Stimulated activated effector memory CD8-positive, alpha-beta T cell treated with anti-CD3 and anti-CD28 coated beads, Interleukin-12 subunit alpha, Interleukin-12 subunit beta, amount 100 ng/mL, for 72 hours (primary cell): Measurements from ENCODE around the gene RLF.
A peak's percentile ranks its signal among the peaks of the same experiment; 100 is the strongest.

Experiments used
- ATAC-seq: fragments of 150-1000 bp; cut with Tn5 transposase; 2 replicates; pipeline ENCODE4 v1.10.0; 2021
- DNase-seq, 2 donors: peaks; one replicate each; pipeline ENCODE4 v3.0.0; 2021 to 2022; ENCODE audit warnings: low spot score in 2 of 2
- H3K27ac Mint-ChIP-seq: one replicate; pipeline ENCODE4 v1.8.0; 2022; ENCODE audit warnings: mild to moderate bottlenecking, mixed read lengths
- H3K36me3 Mint-ChIP-seq: one replicate; pipeline ENCODE4 v1.8.0; 2022; ENCODE audit warnings: mild to moderate bottlenecking, mixed read lengths
- H3K4me1 Mint-ChIP-seq: one replicate; pipeline ENCODE4 v1.8.0; 2022; ENCODE audit warnings: mixed read lengths
- H3K4me3 Mint-ChIP-seq: one replicate; pipeline ENCODE4 v1.8.0; 2022; ENCODE audit warnings: mild to moderate bottlenecking, mixed read lengths
- H3K9me3 Mint-ChIP-seq: one replicate; pipeline ENCODE4 v1.8.0; 2022; ENCODE audit warnings: mixed read lengths

The RLF gene

GRCh38 chr1:40270152-40270834 lies 109.1 kb downstream of the RLF start:
- peak overlapping the region; percentile 93 for H3K27ac Mint-ChIP-seq
- peak; percentile 97 for ATAC-seq
- peak in 1 of 2 donors; percentile 54 for DNase-seq
- no peaks in the 10 kb centered on the region for H3K9me3 Mint-ChIP-seq
- H3K36me3 Mint-ChIP-seq = peaks cover 92% of the 10 kb centered on the region
- peaks cover 39% of the 10 kb centered on the region for H3K4me1 Mint-ChIP-seq
- H3K4me3 Mint-ChIP-seq = peak overlapping the region; percentile 64

- Mint-ChIP-seq H3K9me3 (no peaks in the 10 kb centered on the region), H3K4me1 (peaks cover 39% of the 10 kb centered on the region), H3K4me3 (peak overlapping the region; percentile 26), H3K27ac (peak overlapping the region; percentile 93), H3K36me3 (peaks cover 94% of the 10 kb centered on the region)
- ATAC-seq (no peak), DNase-seq (no peak)
These were observed 111.5 kb downstream of the RLF start for GRCh38 chr1:40272653-40273213.

GRCh38 chr1:40273547-40274166 lies 112.5 kb downstream of the RLF start:
- peaks cover 39% of the 10 kb centered on the region for H3K4me1 Mint-ChIP-seq

GRCh38 chr1:40274331-40274730 lies 113.1 kb downstream of the RLF start:
- no peaks in the 10 kb centered on the region for H3K9me3 Mint-ChIP-seq
- H3K4me1 Mint-ChIP-seq = peaks cover 39% of the 10 kb centered on the region
- peaks cover 93% of the 10 kb centered on the region for H3K36me3 Mint-ChIP-seq
- no peak overlapping the region for H3K27ac Mint-ChIP-seq
- H3K4me3 Mint-ChIP-seq = no peak overlapping the region
- no peak for DNase-seq
- no peak for ATAC-seq

More at GRCh38 chr1:40273547-40274166, 112.5 kb downstream of the RLF start:
- no peak overlapping the region for H3K4me3 Mint-ChIP-seq
- peaks cover 94% of the 10 kb centered on the region for H3K36me3 Mint-ChIP-seq
- DNase-seq (no peak), ATAC-seq (no peak)
- H3K27ac Mint-ChIP-seq = no peak overlapping the region
- H3K9me3 Mint-ChIP-seq = no peaks in the 10 kb centered on the region

GRCh38 chr1:40276122-40276521 lies 114.9 kb downstream of the RLF start:
- Mint-ChIP-seq H3K36me3 (peaks cover 93% of the 10 kb centered on the region), H3K9me3 (no peaks in the 10 kb centered on the region), H3K4me3 (no peak overlapping the region), H3K27ac (no peak overlapping the region), H3K4me1 (peaks cover 25% of the 10 kb centered on the region)
- ATAC-seq (no peak), DNase-seq (no peak)

GRCh38 chr1:40281853-40282252 lies 120.7 kb downstream of the RLF start:
- H3K4me3 Mint-ChIP-seq = no peak overlapping the region
- ATAC-seq (no peak), DNase-seq (no peak)
- no peaks in the 10 kb centered on the region for H3K4me1 Mint-ChIP-seq
- no peaks in the 10 kb centered on the region for H3K9me3 Mint-ChIP-seq
- H3K36me3 Mint-ChIP-seq = peaks cover 97% of the 10 kb centered on the region
- peak overlapping the region; percentile 9 for H3K27ac Mint-ChIP-seq
